NAMALWA (cell line): ENCODE data around the gene IFNAR2.

Experiments used
- DNase-seq: peaks from one replicate; pipeline ENCODE4 v3.0.0-alpha.2; 2015; ENCODE audit warnings: low spot score

Gene IFNAR2

GRCh38 chr21:33268737-33269441, 39.2 kb downstream of the IFNAR2 start:
- peak; percentile 77 for DNase-seq

GRCh38 chr21:33270986-33271385, 41.2 kb downstream of the IFNAR2 start:
- DNase-seq, result no peak

- DNase-seq, result no peak
These were observed 43.3 kb downstream of the IFNAR2 start for GRCh38 chr21:33273044-33273443.

- no peak for DNase-seq
These were observed 49.0 kb downstream of the IFNAR2 start for GRCh38 chr21:33278721-33279120.

- no peak for DNase-seq
These were observed 49.6 kb downstream of the IFNAR2 start for GRCh38 chr21:33279330-33279820.
